Activated effector memory CD4-positive, alpha-beta T cell treated with Interleukin-2 at 50 U/mL for 16 hours (primary cell): ENCODE data around the gene TBX3.

Experiments used
- DNase-seq: peaks from one replicate; pipeline ENCODE4 v3.0.0-alpha.2; 2020

Gene TBX3

DNA sequence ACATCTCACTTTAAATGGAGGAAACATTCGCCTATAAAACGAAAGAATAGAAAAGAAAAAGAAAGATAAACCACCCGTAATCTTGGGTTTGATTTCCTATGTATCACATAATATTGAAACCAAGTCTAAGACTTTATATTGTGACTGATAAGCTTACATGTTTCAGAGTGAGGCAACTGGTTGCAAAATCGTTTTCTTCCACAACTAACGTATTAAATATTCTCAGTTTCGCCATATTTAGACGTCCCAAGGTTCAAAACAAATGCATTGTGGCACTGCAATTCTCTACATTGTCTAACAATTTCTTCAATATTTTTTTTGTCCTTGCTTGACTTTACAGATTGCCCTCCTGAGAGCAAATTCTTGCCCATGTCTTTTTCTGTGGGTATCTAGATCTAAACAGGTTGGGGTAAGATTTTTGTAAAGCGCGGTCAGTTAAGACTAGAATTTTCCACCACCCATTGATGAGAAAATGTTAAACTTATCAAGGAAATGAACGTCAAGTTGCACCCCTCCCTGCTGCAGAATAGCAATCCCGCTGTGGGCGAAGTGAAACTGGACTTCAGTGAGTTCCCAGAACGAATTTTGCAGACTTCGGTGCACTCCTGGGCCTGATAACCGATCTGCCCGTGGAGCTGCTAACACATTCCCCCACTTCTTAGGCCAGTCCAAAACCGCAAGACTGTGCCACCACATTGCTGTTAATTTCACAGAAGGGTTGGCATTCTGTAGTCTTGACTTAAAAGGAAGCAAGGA lies 2.7 kb downstream of the TBX3 start:
- DNase-seq: no peak

- no peak for DNase-seq
Observed at GRCh38 chr12:114680604-114681069, 3.3 kb downstream of the TBX3 start.

- DNase-seq: no peak
Observed at GRCh38 chr12:114679942-114680341, 4.0 kb downstream of the TBX3 start.

- DNase-seq: no peak
Observed at GRCh38 chr12:114679452-114679875, 4.5 kb downstream of the TBX3 start.

DNA sequence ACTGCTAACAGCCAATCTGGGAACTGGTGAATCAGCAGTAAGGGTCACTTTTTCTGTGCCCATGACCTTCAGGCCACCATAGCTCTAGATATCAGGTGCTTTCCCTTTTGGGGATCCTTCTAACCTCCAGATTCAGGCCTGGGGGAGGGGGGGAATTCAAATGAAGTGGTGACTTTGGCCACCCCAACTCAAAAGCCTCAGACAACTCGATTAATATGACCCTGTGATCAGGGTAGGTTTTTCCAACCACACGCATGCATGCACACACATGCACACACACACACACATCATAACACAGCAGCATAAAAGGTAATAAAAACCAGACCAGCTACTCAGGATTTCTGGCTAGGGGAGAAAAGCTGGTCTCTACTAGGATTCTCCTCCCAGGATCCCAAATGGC lies 5.3 kb downstream of the TBX3 start:
- no peak for DNase-seq

DNA sequence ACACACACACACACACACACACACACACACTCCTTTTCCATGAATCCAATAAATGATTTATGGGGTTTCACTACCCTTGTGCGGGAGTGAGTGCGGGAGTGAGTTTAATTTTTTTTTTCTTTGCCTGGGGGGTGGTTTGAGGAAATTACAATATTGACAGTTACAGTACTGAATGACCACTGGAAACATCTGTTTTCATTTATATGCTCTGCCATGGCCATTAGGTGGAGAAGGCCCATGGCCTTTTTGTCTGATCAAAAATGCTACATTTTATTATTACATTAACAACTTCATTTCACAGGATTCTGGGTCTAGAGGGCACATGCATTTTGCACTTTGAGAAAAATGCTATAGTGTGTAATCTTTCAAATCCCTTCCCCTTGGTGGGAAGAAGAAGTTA lies 5.9 kb downstream of the TBX3 start:
- no peak for DNase-seq

GRCh38 chr12:114676142-114676741 lies 7.7 kb downstream of the TBX3 start:
- DNase-seq: no peak

- DNase-seq: no peak
Observed at GRCh38 chr12:114674251-114675047, 9.5 kb downstream of the TBX3 start.

GRCh38 chr12:114673901-114674250 lies 10.1 kb downstream of the TBX3 start:
- DNase-seq: no peak

- no peak for DNase-seq
Observed at GRCh38 chr12:114673169-114673833, 10.7 kb downstream of the TBX3 start.

DNA sequence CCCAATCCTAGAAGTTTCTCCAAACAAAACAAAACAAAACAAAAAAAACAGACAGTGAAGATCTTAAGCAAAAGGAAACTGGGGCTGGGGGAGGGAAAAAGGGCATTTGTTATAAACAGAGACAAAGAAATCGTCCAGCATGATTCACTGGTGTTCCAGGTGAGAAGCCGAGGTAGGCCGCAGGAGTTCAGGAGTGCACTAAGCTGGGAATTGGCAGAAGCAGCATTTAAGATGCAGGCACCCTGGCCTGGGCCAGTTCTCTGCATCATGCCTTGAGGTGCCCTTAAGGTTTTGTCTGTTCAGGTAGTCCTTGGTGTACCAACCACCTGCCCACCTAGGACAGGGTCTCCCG lies 11.2 kb downstream of the TBX3 start:
- DNase-seq: no peak

- DNase-seq: no peak
Observed at GRCh38 chr12:114671443-114672411, 12.2 kb downstream of the TBX3 start.

DNA sequence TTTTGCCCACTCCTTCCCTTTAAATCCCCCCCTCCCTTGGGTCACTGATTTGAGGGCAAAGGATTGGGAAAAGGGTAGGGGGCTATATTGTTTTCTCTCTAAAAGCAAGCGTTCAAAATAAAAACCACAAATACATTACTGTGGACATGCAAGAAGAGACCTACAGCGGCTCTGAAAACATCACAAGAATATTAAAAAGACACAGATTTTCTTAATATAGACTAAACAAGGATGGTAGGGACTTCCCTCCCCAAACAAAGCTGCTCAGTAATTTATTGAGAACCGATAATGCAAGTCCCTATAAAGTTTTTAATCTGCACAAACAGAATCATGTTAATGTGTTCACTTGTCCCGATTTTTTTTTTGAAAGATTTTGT lies 12.9 kb downstream of the TBX3 start:
- DNase-seq: no peak

- no peak for DNase-seq
Observed at GRCh38 chr12:114670291-114670980, 13.5 kb downstream of the TBX3 start.

DNA sequence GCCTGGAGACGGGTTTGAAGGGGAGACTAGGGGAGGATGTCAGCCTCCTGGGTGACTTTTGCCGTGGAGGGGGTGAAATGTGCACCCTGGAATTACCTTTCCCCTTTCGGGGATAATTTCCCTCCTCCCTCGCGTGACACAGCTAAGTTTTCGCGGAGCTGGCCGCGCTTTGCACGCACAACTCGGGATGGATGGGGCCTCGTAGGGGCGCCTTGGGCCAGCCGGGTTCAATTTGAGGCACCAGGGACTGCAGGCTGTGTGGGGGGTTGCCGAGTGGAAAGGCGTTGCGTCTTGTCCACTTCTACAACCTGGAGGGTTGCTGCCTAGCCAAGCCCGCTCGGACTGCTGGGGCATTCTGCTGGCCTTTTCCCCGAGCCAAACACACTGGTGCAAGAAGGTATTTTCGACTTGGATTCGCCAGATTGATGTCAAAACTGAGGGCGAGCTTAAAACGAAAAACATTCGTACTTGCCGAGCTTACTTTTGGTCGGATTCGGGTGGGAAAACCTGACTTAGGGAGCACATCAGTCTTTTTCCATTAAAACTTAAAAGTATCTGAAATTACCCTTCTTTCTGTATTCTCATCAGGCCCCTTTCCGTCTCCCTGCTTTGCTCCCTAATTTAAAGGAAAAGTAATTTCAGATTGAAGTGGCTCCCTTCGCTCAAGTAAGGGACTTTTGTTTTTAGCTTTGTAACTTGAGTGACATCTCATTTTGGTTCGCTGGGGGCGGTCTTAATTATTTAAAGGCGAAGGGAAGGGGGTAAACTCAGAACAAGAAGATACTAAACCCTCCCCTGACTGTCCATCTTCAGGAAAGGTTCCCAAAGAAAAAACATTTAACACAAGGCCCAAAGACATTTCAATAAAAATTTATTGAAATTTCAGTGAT lies 14.3 kb downstream of the TBX3 start:
- no peak for DNase-seq

GRCh38 chr12:114668886-114669288 lies 15.1 kb downstream of the TBX3 start:
- no peak for DNase-seq

DNA sequence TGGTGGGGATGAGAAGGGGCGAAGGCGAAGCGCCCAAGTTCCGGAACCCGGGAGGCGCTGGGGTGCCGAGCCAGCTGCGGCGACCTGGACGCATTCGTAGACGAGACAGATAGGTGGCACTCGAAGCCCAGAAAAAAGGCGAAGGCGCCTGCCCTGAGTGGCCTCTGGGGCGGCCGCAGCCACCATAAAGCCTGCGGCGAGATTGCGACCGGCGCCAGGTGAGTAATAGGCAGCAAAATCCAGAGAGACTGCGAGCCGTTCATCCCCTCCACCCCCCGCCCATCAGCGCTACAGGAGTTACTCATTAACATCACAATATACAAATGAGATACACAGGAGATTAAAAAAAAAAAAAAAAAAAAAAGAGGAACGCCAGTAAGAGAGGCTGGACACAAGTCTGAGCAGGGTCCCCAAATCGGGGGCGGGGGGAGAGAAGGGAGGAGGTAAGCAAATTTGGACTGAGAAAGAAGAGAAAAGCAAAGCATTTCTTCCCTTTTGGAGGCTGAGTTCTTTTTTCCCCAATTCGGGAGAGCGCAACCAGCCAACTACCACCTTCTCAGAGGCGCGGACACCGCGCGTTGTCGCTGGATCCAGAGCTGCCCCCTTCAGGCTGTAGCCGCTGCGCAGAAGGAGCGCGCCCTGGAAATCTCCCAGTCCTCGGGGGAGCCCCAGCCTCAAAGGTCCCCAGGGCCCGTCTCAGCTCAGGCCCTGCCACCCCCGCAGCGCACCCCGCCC lies 15.7 kb downstream of the TBX3 start:
- DNase-seq: no peak

DNA sequence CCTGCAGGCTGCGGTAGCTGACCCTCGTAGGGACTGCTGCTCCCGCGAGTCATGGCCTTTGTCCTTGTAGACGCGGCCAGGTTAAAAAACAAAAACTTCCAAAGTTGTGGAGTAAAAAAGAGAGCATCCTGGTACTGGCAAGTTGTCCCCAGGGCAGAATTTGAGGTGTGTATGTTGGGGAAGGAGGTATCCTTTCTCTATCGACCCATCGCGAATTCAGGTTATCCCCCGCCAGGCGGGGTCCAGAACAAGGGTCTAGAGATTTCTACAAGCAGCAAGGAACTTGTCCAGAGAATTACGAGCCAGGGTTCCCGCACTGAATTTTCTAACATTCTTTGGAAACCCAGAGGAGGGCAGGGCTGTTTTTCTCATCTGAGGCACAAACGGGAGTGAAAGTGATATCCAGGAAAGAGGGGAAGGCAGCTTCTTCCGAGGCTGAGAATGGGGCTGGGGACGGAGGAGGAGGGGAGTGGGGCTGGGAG lies 16.3 kb downstream of the TBX3 start:
- no peak for DNase-seq
